Subcutaneous adipose tissue (tissue), 4 donors: ENCODE results near the gene ACOD1. TPM values are rescaled to one million over a fixed set of nuclear protein-coding genes. Genes with fewer than 3 reads are reported as not detected.

Source experiments
- CTCF ChIP-seq: fragments of 450-650 bp; IDR thresholded peaks from one replicate; pipeline ENCODE4 v1.5.1; 2016; ENCODE audit warnings: low read depth, mild to moderate bottlenecking, control low read depth, antibody characterized with exemption, moderate library complexity
- total RNA-seq, 4 donors: library from RNA; depleted of rRNA; stranded (reverse); fragments of >200 nt; gene quantifications; one replicate each; pipeline ENCODE4 v1.1.0, GENCODE V29; 2016

Gene ACOD1
- total RNA-seq, 4 donors from 2014 or later, result not detected

GRCh38 chr13:76954538-76954937, 6.2 kb downstream of the ACOD1 start:
- no peak for TF ChIP-seq CTCF

GRCh38 chr13:76955193-76955592, 6.9 kb downstream of the ACOD1 start:
- TF ChIP-seq CTCF, result no peak

GRCh38 chr13:76955661-76956060, 7.3 kb downstream of the ACOD1 start:
- no peak for TF ChIP-seq CTCF

- no peak for TF ChIP-seq CTCF
These were observed 10.6 kb downstream of the ACOD1 start for GRCh38 chr13:76958841-76959432.

GRCh38 chr13:76965759-76966421, 17.6 kb downstream of the ACOD1 start:
- no peak for TF ChIP-seq CTCF

- TF ChIP-seq CTCF, result no peak
These were observed 18.7 kb downstream of the ACOD1 start for GRCh38 chr13:76967031-76967430.

- TF ChIP-seq CTCF, result no peak
These were observed 19.7 kb downstream of the ACOD1 start for GRCh38 chr13:76968041-76968440.
